ENCODE measurements around the gene NEURL3.
"Not testable (repeated sequence)": the region's sequence is repeated elsewhere in the genome, so short reads cannot be mapped to it uniquely, and the experiment has no call there.

The NEURL3 gene

GRCh38 chr2:96501886-96502810, 3.0 kb downstream of the NEURL3 start:
- no peak for DNase-seq (ENCODE audit: low read depth)

DNA sequence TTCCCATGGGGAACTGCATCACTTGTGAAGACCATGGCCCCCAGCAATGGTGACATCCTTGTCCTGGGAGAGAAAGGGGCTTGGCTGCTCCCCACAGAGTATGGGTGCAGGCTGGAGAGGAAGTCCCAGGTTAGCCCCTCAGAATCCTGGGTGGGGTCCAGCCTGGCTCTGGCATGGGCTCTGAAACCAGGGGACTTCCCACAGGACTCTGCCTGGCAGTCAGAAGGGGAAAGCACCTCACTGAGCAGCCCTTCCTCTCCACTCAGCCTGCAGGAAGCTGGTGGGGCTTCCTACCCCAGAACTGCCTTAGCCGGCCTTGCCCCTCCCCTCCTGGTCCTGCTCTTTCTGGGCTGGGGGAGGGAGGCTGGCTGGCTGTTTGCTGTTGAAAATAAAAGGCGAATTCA, 3.7 kb downstream of the NEURL3 start:
- TF ChIP-seq MAX (IDR thresholded peaks at IDR 0.05; ENCODE audit: low read depth, low read length), result no peak
- no peak for TF ChIP-seq MYC (IDR thresholded peaks at IDR 0.05; ENCODE audit: low read depth, low read length)
- no peak for TF ChIP-seq POLR2A (IDR thresholded peaks at IDR 0.05; ENCODE audit: extremely low read depth, insufficient read length)
- TF ChIP-seq, protein P1, sequence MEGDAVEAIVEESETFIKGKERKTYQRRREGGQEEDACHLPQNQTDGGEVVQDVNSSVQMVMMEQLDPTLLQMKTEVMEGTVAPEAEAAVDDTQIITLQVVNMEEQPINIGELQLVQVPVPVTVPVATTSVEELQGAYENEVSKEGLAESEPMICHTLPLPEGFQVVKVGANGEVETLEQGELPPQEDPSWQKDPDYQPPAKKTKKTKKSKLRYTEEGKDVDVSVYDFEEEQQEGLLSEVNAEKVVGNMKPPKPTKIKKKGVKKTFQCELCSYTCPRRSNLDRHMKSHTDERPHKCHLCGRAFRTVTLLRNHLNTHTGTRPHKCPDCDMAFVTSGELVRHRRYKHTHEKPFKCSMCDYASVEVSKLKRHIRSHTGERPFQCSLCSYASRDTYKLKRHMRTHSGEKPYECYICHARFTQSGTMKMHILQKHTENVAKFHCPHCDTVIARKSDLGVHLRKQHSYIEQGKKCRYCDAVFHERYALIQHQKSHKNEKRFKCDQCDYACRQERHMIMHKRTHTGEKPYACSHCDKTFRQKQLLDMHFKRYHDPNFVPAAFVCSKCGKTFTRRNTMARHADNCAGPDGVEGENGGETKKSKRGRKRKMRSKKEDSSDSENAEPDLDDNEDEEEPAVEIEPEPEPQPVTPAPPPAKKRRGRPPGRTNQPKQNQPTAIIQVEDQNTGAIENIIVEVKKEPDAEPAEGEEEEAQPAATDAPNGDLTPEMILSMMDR (IDR thresholded peaks at IDR 0.05; ENCODE audit: low read depth, low read length), result no peak
- no peak for DNase-seq (ENCODE audit: low read depth)
- H3K4me3 ChIP-seq (ENCODE audit: low read depth, low read length), result no peak overlapping the region

More at GRCh38 chr2:96501886-96502810, 3.0 kb downstream of the NEURL3 start:
- no peak overlapping the region for H3K4me3 ChIP-seq (ENCODE audit: low read depth, low read length)
- TF ChIP-seq, protein P1 (IDR thresholded peaks at IDR 0.05; ENCODE audit: low read depth, low read length), result no peak
- TF ChIP-seq MYC (IDR thresholded peaks at IDR 0.05; ENCODE audit: low read depth, low read length) (no peak), MAX (IDR thresholded peaks at IDR 0.05; ENCODE audit: low read depth, low read length) (no peak), POLR2A (IDR thresholded peaks at IDR 0.05; ENCODE audit: extremely low read depth, insufficient read length) (no peak)

DNA sequence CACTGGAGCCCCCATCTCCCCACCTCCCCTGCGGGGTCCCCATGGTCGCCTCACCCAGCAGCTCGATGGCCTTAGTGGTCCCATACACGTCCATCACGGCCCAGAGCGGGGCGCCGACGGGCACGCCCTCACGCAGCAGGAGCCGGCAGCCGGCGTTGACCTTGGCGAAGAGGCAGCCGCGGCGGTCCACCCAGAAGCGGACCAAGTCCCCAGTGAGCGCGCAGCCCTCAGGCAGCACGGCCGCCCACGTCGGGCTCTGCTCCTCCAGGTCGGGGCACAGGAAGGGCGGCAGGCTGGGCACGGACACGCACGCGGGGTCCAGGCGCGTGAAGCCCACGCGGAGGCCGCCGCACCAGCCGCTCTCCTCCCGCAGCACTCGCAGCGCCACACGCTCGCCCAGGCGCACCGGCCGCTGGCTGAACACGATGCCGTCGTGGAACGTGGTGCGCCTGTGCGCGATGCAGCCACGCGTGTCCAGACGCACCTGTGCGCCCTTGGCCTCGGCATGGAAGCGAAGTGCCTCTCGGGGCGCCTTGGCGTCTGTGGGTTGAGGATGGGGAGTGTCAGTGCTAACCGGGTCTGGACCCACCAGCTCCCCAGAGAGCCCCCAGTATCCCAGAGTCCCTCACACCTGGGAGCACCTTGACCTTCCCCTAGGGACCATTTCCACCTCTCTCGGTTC, 4.6 kb downstream of the NEURL3 start:
- DNase-seq (ENCODE audit: low read depth), result no peak
- TF ChIP-seq MYC (IDR thresholded peaks at IDR 0.05; ENCODE audit: low read depth, low read length) (no peak), MAX (IDR thresholded peaks at IDR 0.05; ENCODE audit: low read depth, low read length) (no peak), POLR2A (IDR thresholded peaks at IDR 0.05; ENCODE audit: extremely low read depth, insufficient read length) (no peak)
- TF ChIP-seq, protein P1 (IDR thresholded peaks at IDR 0.05; ENCODE audit: low read depth, low read length), result no peak
- H3K4me3 ChIP-seq (ENCODE audit: low read depth, low read length), result no peak overlapping the region

GRCh38 chr2:96499061-96499960, 5.8 kb downstream of the NEURL3 start:
- H3K4me3 ChIP-seq (ENCODE audit: low read depth, low read length), result no peak overlapping the region
- DNase-seq (ENCODE audit: low read depth), result no peak
- TF ChIP-seq, protein P1 (IDR thresholded peaks at IDR 0.05; ENCODE audit: low read depth, low read length), result no peak
- TF ChIP-seq MAX (IDR thresholded peaks at IDR 0.05; ENCODE audit: low read depth, low read length) (no peak), MYC (IDR thresholded peaks at IDR 0.05; ENCODE audit: low read depth, low read length) (no peak), POLR2A (IDR thresholded peaks at IDR 0.05; ENCODE audit: extremely low read depth, insufficient read length) (no peak)

GRCh38 chr2:96498611-96499010, 6.5 kb downstream of the NEURL3 start:
- not testable (repeated sequence) for DNase-seq (ENCODE audit: low read depth); H3K4me3 ChIP-seq (ENCODE audit: low read depth, low read length)
